NCI-H2196 (cell line): ENCODE results near the gene EPS15.
"Not testable (repeated sequence)": the region's sequence is repeated elsewhere in the genome, so short reads cannot be mapped to it uniquely, and the experiment has no call there.

Source experiments
- DNase-seq: peaks from one replicate; lab custom pipeline; 2025; ENCODE audit not compliant: unreplicated experiment; lab: John Stamatoyannopoulos, UW

The EPS15 gene

GRCh38 chr1:51519048-51519864 is at the start of gene EPS15:
EPS15 (minus strand) TSS chr1:51519266; CDS start chr1:51519231, 35 bp downstream.
- peak; percentile 86 for DNase-seq

GRCh38 chr1:51568231-51568935 is 49.3 kb upstream of the EPS15 start:
- no peak for DNase-seq

- peak; percentile 15 for DNase-seq
Observed at GRCh38 chr1:51567653-51568052, 48.6 kb upstream of the EPS15 start.

GRCh38 chr1:51566260-51566659 is 47.2 kb upstream of the EPS15 start:
- DNase-seq: no peak

GRCh38 chr1:51565009-51565408 is 45.9 kb upstream of the EPS15 start:
- DNase-seq: no peak

GRCh38 chr1:51564124-51564523 is 45.1 kb upstream of the EPS15 start:
- DNase-seq: no peak

GRCh38 chr1:51561702-51562101 is 42.6 kb upstream of the EPS15 start:
- DNase-seq: no peak

GRCh38 chr1:51560895-51561294 is 41.8 kb upstream of the EPS15 start:
- not testable (repeated sequence) for DNase-seq

GRCh38 chr1:51560034-51560433 is 41.0 kb upstream of the EPS15 start:
- DNase-seq: no peak

GRCh38 chr1:51559501-51559900 is 40.4 kb upstream of the EPS15 start:
- DNase-seq: no peak

GRCh38 chr1:51559064-51559500 is 40.0 kb upstream of the EPS15 start:
- no peak for DNase-seq

GRCh38 chr1:51558375-51558924 is 39.4 kb upstream of the EPS15 start:
- no peak for DNase-seq

GRCh38 chr1:51557168-51557567 is 38.1 kb upstream of the EPS15 start:
- DNase-seq: no peak

- no peak for DNase-seq
Observed at GRCh38 chr1:51555866-51556619, 37.0 kb upstream of the EPS15 start.

- DNase-seq: no peak
Observed at GRCh38 chr1:51553911-51554310, 34.8 kb upstream of the EPS15 start.

GRCh38 chr1:51552929-51553807 is 34.1 kb upstream of the EPS15 start:
- DNase-seq: no peak

- no peak for DNase-seq
Observed at GRCh38 chr1:51551848-51552296, 32.8 kb upstream of the EPS15 start.

- DNase-seq: no peak
Observed at GRCh38 chr1:51551081-51551480, 32.0 kb upstream of the EPS15 start.

- DNase-seq: no peak
Observed at GRCh38 chr1:51549901-51550300, 30.8 kb upstream of the EPS15 start.

- DNase-seq: no peak
Observed at GRCh38 chr1:51549016-51549619, 30.1 kb upstream of the EPS15 start.
